Measurements from ENCODE around the gene KHNYN.
"Not testable (repeated sequence)": the region's sequence is repeated elsewhere in the genome, so short reads cannot be mapped to it uniquely, and the experiment has no call there.

The KHNYN gene

DNA sequence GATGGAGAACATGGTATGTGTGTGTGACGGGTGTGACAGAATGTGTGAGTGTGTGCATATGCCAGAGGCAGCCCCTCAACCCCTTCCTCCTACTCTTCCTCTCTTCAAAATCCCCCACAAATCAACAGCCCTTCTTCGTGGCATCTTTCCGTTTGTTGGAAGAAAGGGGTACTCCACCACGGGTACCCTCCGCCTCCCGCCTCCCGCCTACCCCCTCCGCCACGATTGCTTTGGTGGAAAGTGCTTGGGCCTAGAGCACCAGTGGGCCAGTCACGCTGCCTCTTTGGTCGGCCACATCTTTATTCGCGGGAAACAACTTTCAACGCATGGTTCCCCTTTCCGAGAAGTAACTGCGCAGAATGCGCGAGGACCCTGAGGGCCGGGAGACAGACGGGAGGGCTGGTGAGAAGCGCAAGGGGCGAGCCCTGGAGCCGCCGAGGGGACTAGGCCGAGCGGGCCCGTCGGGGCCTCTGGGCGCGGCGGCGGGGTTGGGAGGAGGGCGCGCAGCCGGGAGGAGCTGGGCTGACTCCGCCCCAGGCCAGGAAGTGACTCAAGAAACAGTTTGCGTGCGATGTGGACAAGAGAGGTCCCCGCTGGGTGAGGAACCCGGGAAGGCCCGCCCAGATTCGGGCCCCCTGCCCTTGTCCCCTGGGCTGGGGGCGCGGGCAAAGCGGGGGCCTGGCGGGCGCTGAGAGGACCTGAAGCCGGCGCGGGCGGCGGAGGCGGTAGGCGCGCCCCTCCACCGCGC is at the start of gene KHNYN, which contains the start of gene CBLN3:
TSS of gene KHNYN (plus strand) at position 560 of the 748 bp plus-strand sequence. CDS start 777 bp downstream, outside the sequence.
TSS of gene CBLN3 (minus strand) at position 274 of the 748 bp plus-strand sequence. CDS start 614 bp downstream, outside the sequence.
- H3K9me3 Mint-ChIP-seq = no peaks in the 10 kb centered on the region
- H3K36me3 Mint-ChIP-seq (ENCODE audit: low read depth) = peaks cover 42% of the 10 kb centered on the region

DNA sequence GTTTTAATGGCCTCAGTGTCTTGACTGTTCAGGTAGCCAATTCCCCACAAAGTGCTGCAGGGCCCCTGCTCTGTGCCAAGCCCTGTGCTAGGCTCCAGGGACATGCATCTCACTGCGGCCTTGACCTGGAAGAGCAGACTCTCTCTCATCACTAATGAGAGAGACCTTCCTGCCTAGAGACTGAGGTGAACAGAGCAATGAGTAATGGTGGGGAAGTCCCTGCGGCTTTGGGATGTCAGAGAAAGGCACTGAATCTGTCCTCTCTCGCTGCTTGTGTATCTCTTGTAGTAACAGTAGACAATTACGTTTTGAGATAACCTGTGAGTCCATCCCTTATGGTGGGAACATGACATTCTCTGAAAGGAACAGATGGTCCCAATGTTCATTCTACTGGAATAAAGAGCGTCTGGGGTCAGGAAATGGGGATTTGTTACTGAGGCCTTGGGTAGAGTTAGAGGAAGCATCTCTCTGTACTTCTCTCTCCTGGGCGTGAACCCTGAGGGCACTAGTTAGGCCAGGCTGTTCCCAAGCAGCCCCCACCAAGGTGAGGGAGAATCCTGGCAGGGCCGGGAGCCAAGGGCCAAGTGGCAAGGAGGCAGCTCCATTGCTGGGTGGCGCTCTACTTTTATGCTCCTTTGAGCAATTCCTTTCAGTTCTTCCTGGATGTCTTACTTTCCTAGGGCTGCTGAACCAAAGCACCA is 48.2 kb upstream of the KHNYN start:
- no peaks in the 10 kb centered on the region for H3K9me3 Mint-ChIP-seq
- H3K27me3 Mint-ChIP-seq = no peaks in the 10 kb centered on the region
- H3K4me1 Mint-ChIP-seq (ENCODE audit: low read depth) = peaks cover 2% of the 10 kb centered on the region
- no peak overlapping the region for H3K4me3 Mint-ChIP-seq
- no peak overlapping the region for H3K27ac Mint-ChIP-seq
- no peaks in the 10 kb centered on the region for H3K36me3 Mint-ChIP-seq (ENCODE audit: low read depth)
- no peak for DNase-seq

More for the DNA sequence above, at the start of gene KHNYN, which contains the start of gene CBLN3:
- DNase-seq = peak; percentile 92
- peak within 1 kb of the TSS; percentile 91 for H3K4me3 Mint-ChIP-seq
- H3K4me1 Mint-ChIP-seq (ENCODE audit: low read depth) = peaks cover 52% of the 10 kb centered on the region
- no peaks in the 10 kb centered on the region for H3K27me3 Mint-ChIP-seq
- peak within 1 kb of the TSS; percentile 98 for H3K27ac Mint-ChIP-seq

DNA sequence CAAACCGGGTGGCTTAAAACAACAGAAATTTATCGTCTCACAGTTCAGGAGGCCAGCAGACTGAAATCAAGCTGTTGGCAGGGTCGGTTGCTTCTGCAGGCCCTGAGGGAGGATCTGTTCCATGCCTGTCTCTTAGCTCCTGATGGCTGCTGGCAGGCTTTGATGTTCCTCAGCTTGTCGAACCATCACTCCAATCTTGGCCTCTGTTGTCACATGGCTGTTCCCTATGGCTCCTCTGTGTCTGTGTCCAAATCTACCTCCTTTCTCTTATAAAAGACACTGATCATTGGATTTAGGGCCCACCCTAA is 47.7 kb upstream of the KHNYN start:
- no peak overlapping the region for H3K27ac Mint-ChIP-seq
- H3K9me3 Mint-ChIP-seq = no peaks in the 10 kb centered on the region
- no peaks in the 10 kb centered on the region for H3K36me3 Mint-ChIP-seq (ENCODE audit: low read depth)
- H3K4me1 Mint-ChIP-seq (ENCODE audit: low read depth) = peaks cover 2% of the 10 kb centered on the region
- no peak overlapping the region for H3K4me3 Mint-ChIP-seq
- no peaks in the 10 kb centered on the region for H3K27me3 Mint-ChIP-seq
- no peak for DNase-seq

DNA sequence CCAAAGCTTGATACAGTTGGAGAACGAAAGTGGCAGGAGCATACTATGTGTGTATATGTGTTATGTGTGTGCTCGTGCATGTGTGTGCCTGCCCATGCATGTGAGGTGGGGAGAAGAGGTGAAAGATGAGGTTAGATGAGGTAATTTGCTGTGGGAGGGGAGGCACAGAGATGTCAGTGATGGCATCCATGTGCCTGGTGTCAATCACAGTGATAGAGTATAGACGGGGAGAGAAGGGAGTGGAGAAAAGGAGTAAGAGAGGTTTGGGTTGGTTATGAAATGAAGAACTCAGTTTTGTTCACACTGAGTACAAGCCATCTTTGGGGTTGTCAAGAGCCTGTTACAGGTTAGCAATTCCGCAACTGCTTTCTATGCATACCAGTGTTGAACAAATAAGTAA is 45.6 kb upstream of the KHNYN start:
- Mint-ChIP-seq H3K4me3 (no peak overlapping the region), H3K36me3 (ENCODE audit: low read depth) (no peaks in the 10 kb centered on the region), H3K9me3 (no peaks in the 10 kb centered on the region), H3K27ac (no peak overlapping the region), H3K27me3 (no peaks in the 10 kb centered on the region), H3K4me1 (ENCODE audit: low read depth) (peaks cover 2% of the 10 kb centered on the region)
- no peak for DNase-seq

DNA sequence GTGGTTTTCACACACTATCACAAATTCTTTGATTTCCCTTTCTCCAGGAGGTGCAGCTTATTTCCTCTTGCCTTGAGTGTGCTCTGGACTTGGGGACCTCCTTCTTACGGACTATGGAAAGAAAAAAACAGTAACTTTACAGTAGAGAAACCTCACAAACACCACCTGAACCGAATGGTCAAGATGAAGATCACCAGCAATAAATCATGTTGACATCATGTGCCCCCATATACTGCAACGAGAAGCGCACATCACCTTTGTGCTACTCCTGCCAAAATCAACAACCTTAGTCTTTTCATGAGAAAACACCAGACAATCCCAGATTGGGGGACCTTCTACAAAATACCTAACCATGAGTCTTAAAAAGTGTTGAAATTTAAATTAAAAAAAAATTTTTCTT is 44.2 kb upstream of the KHNYN start:
- peaks cover 2% of the 10 kb centered on the region for H3K4me1 Mint-ChIP-seq (ENCODE audit: low read depth)
- H3K27ac Mint-ChIP-seq = no peak overlapping the region
- H3K9me3 Mint-ChIP-seq = no peaks in the 10 kb centered on the region
- H3K36me3 Mint-ChIP-seq (ENCODE audit: low read depth) = no peaks in the 10 kb centered on the region
- DNase-seq = no peak
- H3K27me3 Mint-ChIP-seq = peaks cover 4% of the 10 kb centered on the region
- no peak overlapping the region for H3K4me3 Mint-ChIP-seq

DNA sequence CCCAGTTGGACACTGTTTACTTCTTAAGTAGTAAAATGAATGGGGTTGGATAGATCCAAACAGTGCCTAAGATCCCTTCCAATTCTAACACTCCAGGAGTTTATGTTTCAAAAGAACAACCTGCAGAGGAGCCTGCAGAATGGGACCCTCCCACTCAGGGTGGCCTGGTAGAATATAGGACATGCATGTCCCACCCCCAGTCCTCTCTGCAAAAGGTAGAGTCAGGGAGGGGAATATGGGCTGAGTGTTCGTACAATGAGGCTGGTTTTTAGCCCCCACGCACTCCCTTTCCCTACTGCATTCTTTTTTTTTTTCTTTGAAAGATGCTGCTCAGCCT is 42.8 kb upstream of the KHNYN start:
- peaks cover 13% of the 10 kb centered on the region for H3K27me3 Mint-ChIP-seq
- DNase-seq = no peak
- no peak overlapping the region for H3K27ac Mint-ChIP-seq
- no peaks in the 10 kb centered on the region for H3K9me3 Mint-ChIP-seq
- no peaks in the 10 kb centered on the region for H3K36me3 Mint-ChIP-seq (ENCODE audit: low read depth)
- no peaks in the 10 kb centered on the region for H3K4me1 Mint-ChIP-seq (ENCODE audit: low read depth)
- no peak overlapping the region for H3K4me3 Mint-ChIP-seq

DNA sequence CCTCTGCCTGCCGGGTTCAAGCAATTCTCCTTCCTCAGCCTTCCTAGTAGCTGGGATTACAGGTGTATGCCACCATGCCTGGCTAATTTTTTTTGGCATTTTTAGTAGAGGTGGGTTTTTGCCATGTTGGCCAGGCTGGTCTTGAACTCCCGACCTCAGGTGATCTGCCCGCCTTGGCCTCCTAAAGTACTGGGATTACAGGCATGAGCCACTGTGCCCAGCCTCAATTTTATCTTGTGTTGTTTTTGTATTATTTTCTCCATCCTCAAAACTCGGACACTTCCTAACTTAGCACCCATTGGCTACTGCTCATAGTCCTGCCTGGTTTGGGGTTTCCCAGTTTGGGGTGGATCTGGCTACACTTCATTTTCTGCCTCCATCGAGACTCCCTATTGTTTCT is 42.2 kb upstream of the KHNYN start:
- not testable (repeated sequence) for H3K36me3 Mint-ChIP-seq (ENCODE audit: low read depth); DNase-seq; H3K9me3 Mint-ChIP-seq; H3K27ac Mint-ChIP-seq; H3K4me1 Mint-ChIP-seq (ENCODE audit: low read depth); H3K4me3 Mint-ChIP-seq
- H3K27me3 Mint-ChIP-seq = peaks cover 13% of the 10 kb centered on the region

DNA sequence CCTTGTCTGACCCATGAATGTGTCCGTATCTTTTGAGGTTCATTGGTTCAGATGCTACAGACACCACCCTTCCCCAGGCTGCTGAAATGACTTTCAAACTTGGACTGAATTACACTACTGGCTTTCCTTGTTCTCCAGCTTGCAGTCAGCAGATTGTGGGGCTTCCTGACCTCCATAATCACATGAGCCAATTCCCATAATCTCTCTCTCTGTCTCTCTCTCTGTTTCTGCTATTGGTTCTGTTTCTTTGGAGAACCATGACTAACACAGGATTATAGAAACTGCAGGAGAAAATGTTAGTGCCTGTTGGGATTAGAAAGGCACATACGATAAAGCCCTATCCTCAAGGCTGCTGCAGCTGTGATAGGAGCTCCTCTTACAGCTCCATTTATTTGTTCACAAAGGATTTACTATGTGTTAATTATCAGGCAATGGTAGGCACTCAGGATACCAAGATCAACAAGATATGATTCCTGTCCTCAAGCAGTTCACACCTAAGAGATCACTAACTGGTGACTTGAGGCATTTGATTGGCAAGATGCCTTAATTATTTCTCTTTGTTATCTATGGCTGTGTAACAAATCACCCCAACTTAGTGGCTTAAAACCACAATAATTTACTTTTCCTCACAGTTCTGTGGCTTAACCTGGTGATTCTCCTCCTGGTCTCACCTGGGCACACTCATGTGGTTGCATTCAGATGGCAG is 41.1 kb upstream of the KHNYN start:
- H3K9me3 Mint-ChIP-seq = no peaks in the 10 kb centered on the region
- no peak for DNase-seq
- no peaks in the 10 kb centered on the region for H3K36me3 Mint-ChIP-seq (ENCODE audit: low read depth)
- peaks cover 13% of the 10 kb centered on the region for H3K27me3 Mint-ChIP-seq
- no peak overlapping the region for H3K27ac Mint-ChIP-seq
- no peak overlapping the region for H3K4me3 Mint-ChIP-seq
- no peaks in the 10 kb centered on the region for H3K4me1 Mint-ChIP-seq (ENCODE audit: low read depth)

DNA sequence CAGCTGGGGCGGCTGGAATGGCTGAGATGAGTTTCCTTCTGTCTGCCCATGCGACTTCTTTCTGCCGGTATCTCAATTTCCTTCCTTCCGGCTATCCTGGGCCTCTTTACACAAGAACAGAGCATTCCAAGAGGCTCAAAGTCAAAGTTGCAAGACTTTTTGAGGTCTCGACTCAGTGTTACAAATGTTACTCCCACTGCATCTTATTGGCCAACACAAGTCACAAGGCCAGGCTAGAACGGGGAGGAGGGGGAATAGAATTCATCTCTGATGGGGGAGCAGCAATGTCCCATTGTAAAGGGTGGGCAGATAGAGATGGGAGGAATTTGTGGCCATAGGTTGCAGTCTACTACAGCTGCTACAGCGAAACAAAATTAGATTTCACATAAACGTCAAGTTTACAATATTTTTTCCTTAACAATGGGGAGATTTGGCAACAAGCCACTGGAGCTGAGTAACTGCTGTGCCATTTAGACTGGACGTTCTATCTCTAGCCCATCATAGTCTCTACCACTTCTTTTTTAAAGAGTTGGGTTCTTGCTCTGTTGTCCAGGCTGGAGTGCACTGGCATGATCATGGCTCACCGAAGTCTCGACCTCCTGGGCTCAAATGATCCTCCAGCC is 40.4 kb upstream of the KHNYN start:
- DNase-seq = no peak
- no peaks in the 10 kb centered on the region for H3K36me3 Mint-ChIP-seq (ENCODE audit: low read depth)
- H3K27me3 Mint-ChIP-seq = peaks cover 13% of the 10 kb centered on the region

DNA sequence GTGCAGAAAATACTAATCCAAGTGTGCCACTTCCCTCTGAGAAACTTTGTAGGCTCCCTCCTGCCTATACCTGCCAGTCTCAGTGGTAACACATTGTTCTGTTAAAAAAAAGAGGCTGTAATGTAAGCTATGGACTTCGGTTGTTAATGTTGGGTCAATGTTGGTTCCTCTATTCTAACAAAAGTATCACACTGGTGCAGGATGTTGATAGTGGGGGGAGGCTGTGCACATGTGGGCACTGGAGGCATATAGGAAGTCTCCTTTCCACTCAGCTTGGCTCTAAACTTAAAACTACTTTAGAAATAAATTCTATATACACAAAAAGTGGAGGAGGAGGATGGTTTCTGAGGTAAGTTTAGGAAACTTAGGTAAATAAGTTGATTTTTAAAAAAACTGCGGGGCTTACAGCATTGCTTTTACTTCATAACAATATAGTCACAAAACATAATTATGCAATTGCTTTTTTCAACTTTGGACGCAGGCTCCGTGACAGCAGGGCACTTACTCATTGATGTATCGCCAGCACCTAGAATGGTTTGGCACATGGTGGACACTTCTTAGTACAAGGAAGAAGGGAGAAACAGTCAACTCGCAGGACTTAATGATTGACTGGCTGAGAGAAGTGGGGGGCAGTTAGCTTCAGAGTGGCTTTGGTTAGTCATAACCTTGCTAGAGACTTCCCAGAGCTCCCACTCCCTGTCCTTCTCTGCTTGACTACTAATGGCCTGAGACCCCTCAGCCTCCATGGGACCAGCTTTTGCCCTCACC is 38.9 kb upstream of the KHNYN start:
- no peak for DNase-seq
- Mint-ChIP-seq H3K27ac (no peak overlapping the region), H3K4me3 (no peak overlapping the region), H3K36me3 (ENCODE audit: low read depth) (no peaks in the 10 kb centered on the region), H3K27me3 (peaks cover 13% of the 10 kb centered on the region), H3K9me3 (no peaks in the 10 kb centered on the region), H3K4me1 (ENCODE audit: low read depth) (no peaks in the 10 kb centered on the region)

More for the DNA sequence above, 40.4 kb upstream of the KHNYN start:
- Mint-ChIP-seq H3K4me3 (no peak overlapping the region), H3K4me1 (ENCODE audit: low read depth) (no peaks in the 10 kb centered on the region), H3K9me3 (no peaks in the 10 kb centered on the region), H3K27ac (no peak overlapping the region)

DNA sequence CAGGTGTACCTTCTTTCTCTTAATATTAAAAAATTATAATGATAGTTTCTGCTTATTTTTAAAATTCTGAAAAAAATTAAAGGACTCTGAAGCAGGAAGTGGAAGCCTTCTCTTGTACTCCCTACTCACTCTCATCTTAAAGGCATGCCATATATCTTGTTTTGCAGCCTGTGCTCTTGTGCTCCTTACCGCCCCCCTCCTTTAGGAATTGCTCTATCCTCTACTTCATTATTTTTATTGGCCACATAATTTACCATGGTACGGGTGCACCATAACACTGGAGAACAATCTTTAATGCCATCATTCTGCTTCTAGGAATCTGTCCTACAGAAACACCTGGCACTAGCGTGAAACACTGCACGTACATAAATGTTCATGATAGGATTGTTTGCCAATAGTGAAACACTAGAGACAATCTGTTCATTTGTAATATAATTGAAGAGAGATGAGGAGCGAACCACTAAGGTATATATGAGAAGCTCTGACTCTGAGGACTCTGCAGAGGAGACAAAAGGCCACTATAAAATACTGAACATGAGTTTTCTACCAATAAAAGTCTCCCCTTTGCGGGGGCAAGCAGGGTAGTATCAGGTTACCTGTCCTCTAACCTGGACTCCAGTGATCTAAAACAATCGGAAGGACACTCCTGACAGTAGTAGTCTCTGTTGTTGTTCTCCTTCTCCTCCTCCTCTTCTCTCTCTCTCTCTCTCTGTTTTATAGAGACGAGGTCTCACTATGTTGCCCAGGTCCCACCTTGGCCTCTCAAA is 37.2 kb upstream of the KHNYN start:
- Mint-ChIP-seq H3K27me3 (peaks cover 13% of the 10 kb centered on the region), H3K9me3 (no peaks in the 10 kb centered on the region), H3K27ac (no peak overlapping the region), H3K36me3 (ENCODE audit: low read depth) (no peaks in the 10 kb centered on the region), H3K4me3 (no peak overlapping the region), H3K4me1 (ENCODE audit: low read depth) (no peaks in the 10 kb centered on the region)
- no peak for DNase-seq

DNA sequence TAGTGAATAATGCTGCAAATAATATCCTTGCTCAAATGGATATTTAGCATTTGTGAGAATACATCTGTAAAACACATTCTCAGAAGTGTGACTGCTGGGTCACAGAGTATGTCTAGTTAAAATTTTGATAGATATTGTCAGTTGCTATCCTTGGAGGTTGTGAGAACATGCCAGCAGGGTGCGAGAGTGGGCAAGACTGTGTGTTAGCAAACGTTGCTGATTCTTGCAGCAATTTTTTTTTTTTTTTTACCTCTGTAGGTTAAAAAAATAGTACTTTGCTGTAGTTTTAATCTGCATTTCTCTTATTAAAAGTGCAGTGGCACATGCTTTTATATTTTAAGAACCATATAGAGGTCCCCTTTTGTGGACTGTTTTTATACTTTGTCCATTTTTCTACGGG is 35.5 kb upstream of the KHNYN start:
- Mint-ChIP-seq H3K27ac (no peak overlapping the region), H3K4me3 (no peak overlapping the region), H3K36me3 (ENCODE audit: low read depth) (no peaks in the 10 kb centered on the region), H3K27me3 (peaks cover 15% of the 10 kb centered on the region), H3K9me3 (no peaks in the 10 kb centered on the region), H3K4me1 (ENCODE audit: low read depth) (no peaks in the 10 kb centered on the region)
- no peak for DNase-seq

DNA sequence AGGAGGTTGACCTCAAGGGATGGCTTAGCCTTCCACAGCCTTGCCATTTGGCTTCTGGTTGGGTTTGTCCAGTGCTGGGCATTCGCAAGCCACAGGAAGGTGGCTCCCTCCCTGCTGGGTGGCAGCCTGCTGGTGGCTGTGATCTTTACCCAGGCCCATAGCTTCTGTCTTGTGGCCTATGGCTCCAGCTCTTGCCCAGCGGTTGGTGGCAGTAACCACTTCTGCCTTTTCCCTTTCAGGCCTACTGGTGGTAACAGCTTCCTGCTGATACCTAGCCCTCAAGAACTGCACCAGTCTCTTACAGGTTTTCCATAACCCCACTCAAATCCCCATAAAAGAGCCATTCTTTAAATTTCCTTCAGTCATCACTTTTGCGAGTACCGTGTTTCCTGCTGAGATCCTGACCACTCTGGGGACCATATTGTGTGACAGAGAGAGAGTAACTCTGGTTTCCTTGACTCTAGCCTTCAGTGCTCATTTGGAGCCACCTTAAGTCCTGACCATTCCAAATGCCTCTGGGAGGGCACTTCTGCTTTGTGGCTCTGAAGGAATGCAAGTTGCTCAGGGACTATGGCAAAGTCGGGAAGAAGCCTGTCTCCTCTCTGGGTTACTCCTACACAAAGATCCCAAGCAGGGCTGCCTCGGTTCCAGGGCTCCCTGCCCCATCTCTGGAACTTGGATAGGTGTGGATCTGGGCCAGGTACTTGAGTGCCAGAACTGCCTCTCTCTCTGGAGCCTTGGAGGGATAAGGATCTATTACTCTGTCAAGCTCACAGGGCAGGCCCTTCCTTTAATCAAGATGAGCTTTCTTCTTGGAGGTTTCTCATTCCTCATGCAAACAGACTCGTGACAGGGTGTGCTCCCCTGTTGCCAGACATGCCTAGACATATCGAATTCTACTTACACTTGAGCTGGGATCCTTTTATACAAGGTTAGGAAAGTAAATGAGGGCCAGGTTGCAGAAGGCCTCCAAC is 33.9 kb upstream of the KHNYN start:
- peaks cover 4% of the 10 kb centered on the region for H3K4me1 Mint-ChIP-seq (ENCODE audit: low read depth)
- H3K4me3 Mint-ChIP-seq = no peak overlapping the region
- no peak overlapping the region for H3K27ac Mint-ChIP-seq
- no peak for DNase-seq
- H3K36me3 Mint-ChIP-seq (ENCODE audit: low read depth) = no peaks in the 10 kb centered on the region
- H3K9me3 Mint-ChIP-seq = no peaks in the 10 kb centered on the region
- H3K27me3 Mint-ChIP-seq = peaks cover 18% of the 10 kb centered on the region
